Hepatocyte (in vitro differentiated cells): Measurements from ENCODE around the gene CLK2. TPM values are rescaled to one million over a fixed set of nuclear protein-coding genes. Genes with fewer than 3 reads are reported as not detected.

Source experiments
- DNase-seq: peaks from one replicate; pipeline ENCODE4 v3.0.0-alpha.2; 2016; ENCODE audit warnings: low spot score
- H2AFZ ChIP-seq: fragments of 200-600 bp; sonication (generic); 2 replicates; pipeline ENCODE4 v1.6.0; 2016; ENCODE audit warnings: antibody characterized with exemption, mild to moderate bottlenecking
- H3K27ac ChIP-seq: fragments of 200-600 bp; sonication (generic); 2 replicates; pipeline ENCODE4 v1.5.1; 2016; ENCODE audit warnings: mild to moderate bottlenecking
- H3K27me3 ChIP-seq: fragments of 200-600 bp; sonication (generic); 2 replicates; pipeline ENCODE4 v1.6.1; 2016
- H3K36me3 ChIP-seq: fragments of 200-600 bp; sonication (generic); replicated peaks from 2 replicates; pipeline ENCODE4 v1.5.1; 2016; ENCODE audit warnings: low read depth; ENCODE audit not compliant: insufficient read depth
- H3K4me1 ChIP-seq: fragments of 200-600 bp; sonication (generic); 2 replicates; pipeline ENCODE4 v1.5.1; 2016; ENCODE audit warnings: mild to moderate bottlenecking, moderate library complexity; ENCODE audit not compliant: insufficient read depth
- H3K4me2 ChIP-seq: fragments of 200-600 bp; sonication (generic); 2 replicates; pipeline ENCODE4 v1.6.0; 2016
- H3K4me3 ChIP-seq: fragments of 200-600 bp; sonication (generic); 2 replicates; pipeline ENCODE4 v1.5.1; 2016; ENCODE audit warnings: mild to moderate bottlenecking
- H3K79me2 ChIP-seq: fragments of 200-600 bp; sonication (generic); 2 replicates; pipeline ENCODE4 v1.6.0; 2017; ENCODE audit warnings: mild to moderate bottlenecking
- H3K9me2 ChIP-seq: fragments of 200-600 bp; sonication (generic); replicated peaks from 2 replicates; pipeline ENCODE4 v1.6.0; 2017; ENCODE audit warnings: mild to moderate bottlenecking; ENCODE audit not compliant: insufficient read depth
- H3K9me3 ChIP-seq: fragments of 200-600 bp; sonication (generic); 2 replicates; pipeline ENCODE4 v1.5.1; 2016; ENCODE audit warnings: low read depth, mild to moderate bottlenecking
- H4K20me1 ChIP-seq: fragments of 200-600 bp; sonication (generic); 2 replicates; pipeline ENCODE4 v1.6.0; 2016; ENCODE audit warnings: mild to moderate bottlenecking; ENCODE audit not compliant: insufficient read depth, poor library complexity, severe bottlenecking
- EZH2 ChIP-seq: fragments of 200-600 bp; sonication (generic); IDR thresholded peaks from 2 replicates; pipeline ENCODE4 v1.6.1; 2016; ENCODE audit warnings: antibody characterized with exemption, mild to moderate bottlenecking, borderline replicate concordance
- EZH2phosphoT487 ChIP-seq: fragments of 200-600 bp; sonication (generic); IDR thresholded peaks from one replicate; pipeline ENCODE4 v1.6.1; 2018; ENCODE audit warnings: antibody characterized with exemption, mild to moderate bottlenecking, low read depth, moderate library complexity; ENCODE audit not compliant: unreplicated experiment, severe bottlenecking
- WGBS: methylation state at CpG from one replicate; pipeline ENCODE4 v1.1.6; 2016; ENCODE audit warnings: low lambda C conversion rate; ENCODE audit errors: missing lambda C conversion rate; 5-methylcytosine and 5-hydroxymethylcytosine counted together
- polyA plus RNA-seq: library from polyadenylated mRNA; unstranded; fragments of >200 nt; fragmentation: Nextera tagmentation; extraction: Ambion mirVana; gene quantifications from 2 replicates; pipeline ENCODE4 v1.2.1, GENCODE V29; 2016
- total RNA-seq: library from RNA; depleted of rRNA; stranded (reverse); fragments of >200 nt; gene quantifications from 2 replicates; pipeline ENCODE4 v1.2.3, GENCODE V29; 2014
- TF ChIP-seq, protein P1 (sequence below): fragments of 200-600 bp; sonication (generic); IDR thresholded peaks from 2 replicates; pipeline ENCODE4 v1.5.1; 2016; ENCODE audit warnings: antibody characterized with exemption, mild to moderate bottlenecking; ENCODE audit not compliant: poor library complexity

The CLK2 gene
- total and polyA plus RNA-seq, 2 experiments from 2014 or later = 18.6 to 48.7 TPM

DNA sequence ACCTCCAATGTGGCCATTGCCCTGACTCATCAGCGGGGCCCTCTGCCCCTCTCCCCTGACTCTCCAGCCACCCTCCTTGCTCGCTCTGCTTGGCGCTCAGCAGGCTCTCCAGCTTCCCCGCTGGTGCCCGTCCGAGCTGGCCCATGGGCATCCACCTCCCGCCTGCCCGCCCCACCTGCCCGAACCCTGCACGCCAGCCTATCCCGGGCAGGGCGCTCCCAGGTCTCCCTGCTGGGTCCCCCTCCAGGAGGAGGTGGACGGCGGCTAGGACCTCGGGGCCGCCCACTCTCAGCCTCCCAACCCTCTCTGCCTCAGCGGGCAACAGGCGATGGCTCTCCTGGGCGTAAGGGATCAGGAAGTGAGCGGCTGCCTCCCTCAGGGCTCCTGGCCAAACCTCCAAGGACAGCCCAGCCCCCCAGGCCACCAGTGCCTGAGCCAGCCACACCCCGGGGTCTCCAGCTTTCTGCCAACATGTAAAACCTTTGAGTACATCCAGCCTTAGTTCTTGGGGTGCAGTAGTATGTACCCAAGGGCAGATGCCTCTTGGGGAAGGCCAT lies 14.8 kb upstream of the CLK2 start:
- Histone ChIP-seq H2AFZ (no peak overlapping the region), H3K79me2 (no peaks in the 10 kb centered on the region), H3K4me1 (no peaks in the 10 kb centered on the region), H3K9me3 (no peaks in the 10 kb centered on the region), H3K4me3 (no peak overlapping the region), H3K27ac (no peak overlapping the region), H3K36me3 (no peaks in the 10 kb centered on the region), H3K4me2 (no peak overlapping the region), H3K9me2 (no peaks in the 10 kb centered on the region), H3K27me3 (no peaks in the 10 kb centered on the region), H4K20me1 (no peaks in the 10 kb centered on the region)
- TF ChIP-seq EZH2 (no peak), EZH2phosphoT487 (no peak)
- TF ChIP-seq, protein P1, sequence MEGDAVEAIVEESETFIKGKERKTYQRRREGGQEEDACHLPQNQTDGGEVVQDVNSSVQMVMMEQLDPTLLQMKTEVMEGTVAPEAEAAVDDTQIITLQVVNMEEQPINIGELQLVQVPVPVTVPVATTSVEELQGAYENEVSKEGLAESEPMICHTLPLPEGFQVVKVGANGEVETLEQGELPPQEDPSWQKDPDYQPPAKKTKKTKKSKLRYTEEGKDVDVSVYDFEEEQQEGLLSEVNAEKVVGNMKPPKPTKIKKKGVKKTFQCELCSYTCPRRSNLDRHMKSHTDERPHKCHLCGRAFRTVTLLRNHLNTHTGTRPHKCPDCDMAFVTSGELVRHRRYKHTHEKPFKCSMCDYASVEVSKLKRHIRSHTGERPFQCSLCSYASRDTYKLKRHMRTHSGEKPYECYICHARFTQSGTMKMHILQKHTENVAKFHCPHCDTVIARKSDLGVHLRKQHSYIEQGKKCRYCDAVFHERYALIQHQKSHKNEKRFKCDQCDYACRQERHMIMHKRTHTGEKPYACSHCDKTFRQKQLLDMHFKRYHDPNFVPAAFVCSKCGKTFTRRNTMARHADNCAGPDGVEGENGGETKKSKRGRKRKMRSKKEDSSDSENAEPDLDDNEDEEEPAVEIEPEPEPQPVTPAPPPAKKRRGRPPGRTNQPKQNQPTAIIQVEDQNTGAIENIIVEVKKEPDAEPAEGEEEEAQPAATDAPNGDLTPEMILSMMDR = no peak
- WGBS = 96% methylated on average over 20 of the region's 21 CpGs
- no peak for DNase-seq

DNA sequence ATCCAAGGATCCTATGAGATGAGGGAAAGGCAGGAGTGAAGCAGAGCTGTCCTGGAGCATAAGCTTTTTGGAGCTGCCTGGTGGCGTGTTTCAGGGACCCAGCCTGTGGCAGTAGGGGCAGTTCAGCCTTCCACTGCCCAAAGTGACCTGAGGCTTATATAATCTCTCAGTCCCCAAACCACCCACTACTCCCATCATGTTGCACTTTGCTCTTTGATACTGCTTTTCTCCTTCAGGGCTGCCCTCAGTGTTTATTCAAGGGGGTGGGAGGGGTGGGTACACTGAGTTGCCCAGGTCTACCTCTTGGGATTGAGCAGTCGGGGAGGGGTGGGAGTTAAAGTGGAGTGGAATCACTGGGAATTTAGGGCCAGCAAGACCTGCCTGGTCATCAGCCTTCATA lies 13.2 kb upstream of the CLK2 start:
- H3K4me1 ChIP-seq = no peaks in the 10 kb centered on the region
- H3K27ac ChIP-seq = no peak overlapping the region
- no peaks in the 10 kb centered on the region for H3K9me2 ChIP-seq
- H3K27me3 ChIP-seq = no peaks in the 10 kb centered on the region
- no peaks in the 10 kb centered on the region for H3K79me2 ChIP-seq
- no peaks in the 10 kb centered on the region for H4K20me1 ChIP-seq
- H2AFZ ChIP-seq = no peak overlapping the region
- DNase-seq = no peak
- H3K9me3 ChIP-seq = no peaks in the 10 kb centered on the region
- H3K36me3 ChIP-seq = no peaks in the 10 kb centered on the region
- no peak overlapping the region for H3K4me2 ChIP-seq
- H3K4me3 ChIP-seq = no peak overlapping the region
- WGBS = 75% methylated on average over 2 of the region's 2 CpGs
- TF ChIP-seq EZH2phosphoT487 (no peak), EZH2 (no peak)
- TF ChIP-seq, protein P1 = no peak

DNA sequence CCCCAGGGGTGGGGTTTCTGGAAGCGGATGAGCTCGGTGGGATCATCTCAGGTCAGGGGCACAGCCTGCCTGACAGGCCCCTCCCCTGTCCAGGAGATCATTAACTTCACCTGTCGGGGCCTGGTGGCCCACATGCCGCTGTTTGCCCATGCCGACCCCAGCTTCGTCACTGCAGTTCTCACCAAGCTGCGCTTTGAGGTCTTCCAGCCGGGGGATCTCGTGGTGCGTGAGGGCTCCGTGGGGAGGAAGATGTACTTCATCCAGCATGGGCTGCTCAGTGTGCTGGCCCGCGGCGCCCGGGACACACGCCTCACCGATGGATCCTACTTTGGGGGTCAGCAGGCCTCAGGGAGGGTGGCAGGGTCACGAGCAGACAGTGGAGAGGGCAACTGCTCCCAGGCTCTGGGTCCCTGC lies 12.3 kb upstream of the CLK2 start:
- H2AFZ ChIP-seq = no peak overlapping the region
- H3K9me3 ChIP-seq = no peaks in the 10 kb centered on the region
- no peak overlapping the region for H3K27ac ChIP-seq
- H3K4me1 ChIP-seq = no peaks in the 10 kb centered on the region
- TF ChIP-seq EZH2phosphoT487 = no peak
- TF ChIP-seq EZH2 = no peak
- TF ChIP-seq, protein P1 = no peak
- H3K36me3 ChIP-seq = no peaks in the 10 kb centered on the region
- H3K4me2 ChIP-seq = no peak overlapping the region
- no peak for DNase-seq
- no peaks in the 10 kb centered on the region for H4K20me1 ChIP-seq
- H3K79me2 ChIP-seq = no peaks in the 10 kb centered on the region
- no peaks in the 10 kb centered on the region for H3K27me3 ChIP-seq
- H3K9me2 ChIP-seq = no peaks in the 10 kb centered on the region
- WGBS = 90% methylated on average over 18 of the region's 18 CpGs
- H3K4me3 ChIP-seq = no peak overlapping the region

- DNase-seq = no peak
- TF ChIP-seq, protein P1 = no peak
- TF ChIP-seq EZH2phosphoT487 (no peak), EZH2 (no peak)
- Histone ChIP-seq H3K79me2 (no peaks in the 10 kb centered on the region), H3K9me3 (no peaks in the 10 kb centered on the region), H3K27me3 (no peaks in the 10 kb centered on the region), H3K9me2 (no peaks in the 10 kb centered on the region), H3K4me2 (no peak overlapping the region), H3K36me3 (no peaks in the 10 kb centered on the region), H3K4me1 (no peaks in the 10 kb centered on the region), H2AFZ (no peak overlapping the region), H4K20me1 (no peaks in the 10 kb centered on the region), H3K27ac (no peak overlapping the region), H3K4me3 (no peak overlapping the region)
- WGBS = 96% methylated on average over 14 of the region's 14 CpGs
These were observed 11.8 kb upstream of the CLK2 start for GRCh38 chr1:155285063-155285462.
